Measurements from ENCODE around the gene SLC25A13. TPM values are rescaled to one million over a fixed set of nuclear protein-coding genes. Genes with fewer than 3 reads are reported as not detected.

The SLC25A13 gene
- total and polyA plus RNA-seq, 2 donors (not counting 1 experiment from before 2014, with no cell fraction given) = 6.9 to 12.0 TPM

GRCh38 chr7:96253964-96254363 lies 67.9 kb downstream of the SLC25A13 start:
- Histone ChIP-seq H3K4me1 (ENCODE audit: control insufficient read depth, extremely low read depth, insufficient read depth, low read length) (no peaks in the 10 kb centered on the region), H3K79me2 (ENCODE audit: control insufficient read depth, insufficient read depth, low read length) (no peaks in the 10 kb centered on the region), H3K36me3 (ENCODE audit: control insufficient read depth, insufficient read depth, low read length) (no peaks in the 10 kb centered on the region), H3K9ac (ENCODE audit: insufficient read depth, low read length) (no peak overlapping the region), H2AFZ (ENCODE audit: low read length) (no peak overlapping the region), H4K20me1 (ENCODE audit: control insufficient read depth, extremely low read depth, insufficient read depth, low read length) (no peaks in the 10 kb centered on the region), H3K9me3 (ENCODE audit: control insufficient read depth, insufficient read depth, low read depth, low read length) (no peaks in the 10 kb centered on the region), H3K4me2 (ENCODE audit: extremely low read depth, insufficient read depth, low read length) (no peak overlapping the region), H3K27ac (ENCODE audit: insufficient read depth, low read length) (no peak overlapping the region), H3K27me3 (ENCODE audit: control insufficient read depth, insufficient read depth, low read length) (no peaks in the 10 kb centered on the region), H3K4me3 (replicated peaks in 1 of 4; ENCODE audit: control extremely low read depth in 1 of 4, insufficient read depth in 1 of 4, low read depth in 3 of 4, low read length in 4 of 4) (no peak overlapping the region)
- DNase-seq (ENCODE audit: low read depth in 2 of 2) = no peak
- TF ChIP-seq CTCF (conservative IDR thresholded peaks at IDR 0.05 in 1 of 2, IDR thresholded peaks at IDR 0.05 in 1 of 2; ENCODE audit: low read depth in 1 of 2, low read length in 2 of 2) (no peak), EZH2 (IDR thresholded peaks at IDR 0.05; ENCODE audit: low read length, missing control alignments) (no peak)

- TF ChIP-seq EZH2 (IDR thresholded peaks at IDR 0.05; ENCODE audit: low read length, missing control alignments) = no peak
- no peak for TF ChIP-seq CTCF (conservative IDR thresholded peaks at IDR 0.05 in 1 of 2, IDR thresholded peaks at IDR 0.05 in 1 of 2; ENCODE audit: low read depth in 1 of 2, low read length in 2 of 2)
- no peak overlapping the region for H3K4me2 ChIP-seq (ENCODE audit: extremely low read depth, insufficient read depth, low read length)
- no peaks in the 10 kb centered on the region for H3K9me3 ChIP-seq (ENCODE audit: control insufficient read depth, insufficient read depth, low read depth, low read length)
- no peaks in the 10 kb centered on the region for H3K36me3 ChIP-seq (ENCODE audit: control insufficient read depth, insufficient read depth, low read length)
- no peaks in the 10 kb centered on the region for H3K4me1 ChIP-seq (ENCODE audit: control insufficient read depth, extremely low read depth, insufficient read depth, low read length)
- no peak overlapping the region for H3K9ac ChIP-seq (ENCODE audit: insufficient read depth, low read length)
- no peak overlapping the region for H3K27ac ChIP-seq (ENCODE audit: insufficient read depth, low read length)
- no peak overlapping the region for H3K4me3 ChIP-seq (replicated peaks in 1 of 4; ENCODE audit: control extremely low read depth in 1 of 4, insufficient read depth in 1 of 4, low read depth in 3 of 4, low read length in 4 of 4)
- H4K20me1 ChIP-seq (ENCODE audit: control insufficient read depth, extremely low read depth, insufficient read depth, low read length) = no peaks in the 10 kb centered on the region
- H3K27me3 ChIP-seq (ENCODE audit: control insufficient read depth, insufficient read depth, low read length) = no peaks in the 10 kb centered on the region
- no peak overlapping the region for H2AFZ ChIP-seq (ENCODE audit: low read length)
- H3K79me2 ChIP-seq (ENCODE audit: control insufficient read depth, insufficient read depth, low read length) = no peaks in the 10 kb centered on the region
- no peak for DNase-seq (ENCODE audit: low read depth in 2 of 2)
Observed at GRCh38 chr7:96253441-96253840, 68.5 kb downstream of the SLC25A13 start.

DNA sequence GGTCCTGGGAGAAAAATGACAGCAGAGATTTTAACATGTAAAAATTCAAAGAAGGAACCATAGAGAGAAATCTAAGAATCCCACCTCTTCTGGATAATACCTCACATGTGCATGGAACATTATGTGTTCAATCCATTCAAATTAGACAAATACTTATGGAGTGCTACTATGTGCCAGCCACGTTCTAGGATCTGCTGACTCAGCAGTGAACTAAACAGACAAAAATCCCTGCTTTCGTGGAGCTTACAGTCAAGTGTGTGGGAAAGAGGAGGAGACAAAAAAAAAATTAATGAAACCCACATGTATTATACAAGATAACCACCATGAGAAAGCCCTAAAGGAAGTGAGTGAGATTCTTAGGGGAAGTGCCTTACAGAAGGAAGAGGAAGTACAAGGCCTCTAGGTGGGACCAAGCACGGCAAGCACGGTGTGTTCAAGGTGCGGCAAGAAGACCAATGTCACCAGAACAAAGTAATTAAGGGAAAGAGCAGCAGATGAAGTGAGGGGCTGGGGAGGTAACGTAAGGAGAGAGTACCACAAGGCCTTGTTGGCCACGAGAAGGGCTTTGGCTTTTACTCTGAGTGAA lies 71.0 kb downstream of the SLC25A13 start:
- no peaks in the 10 kb centered on the region for H3K4me1 ChIP-seq (ENCODE audit: control insufficient read depth, extremely low read depth, insufficient read depth, low read length)
- DNase-seq (ENCODE audit: low read depth in 2 of 2) = peak in 1 of 2 donors; percentile 8
- no peak overlapping the region for H3K27ac ChIP-seq (ENCODE audit: insufficient read depth, low read length)
- no peak overlapping the region for H3K9ac ChIP-seq (ENCODE audit: insufficient read depth, low read length)
- H3K4me2 ChIP-seq (ENCODE audit: extremely low read depth, insufficient read depth, low read length) = no peak overlapping the region
- TF ChIP-seq EZH2 (IDR thresholded peaks at IDR 0.05; ENCODE audit: low read length, missing control alignments) (no peak), CTCF (conservative IDR thresholded peaks at IDR 0.05 in 1 of 2, IDR thresholded peaks at IDR 0.05 in 1 of 2; ENCODE audit: low read depth in 1 of 2, low read length in 2 of 2) (no peak)
- no peaks in the 10 kb centered on the region for H3K36me3 ChIP-seq (ENCODE audit: control insufficient read depth, insufficient read depth, low read length)
- H3K9me3 ChIP-seq (ENCODE audit: control insufficient read depth, insufficient read depth, low read depth, low read length) = no peaks in the 10 kb centered on the region
- H3K27me3 ChIP-seq (ENCODE audit: control insufficient read depth, insufficient read depth, low read length) = no peaks in the 10 kb centered on the region
- no peaks in the 10 kb centered on the region for H4K20me1 ChIP-seq (ENCODE audit: control insufficient read depth, extremely low read depth, insufficient read depth, low read length)
- H2AFZ ChIP-seq (ENCODE audit: low read length) = no peak overlapping the region
- no peaks in the 10 kb centered on the region for H3K79me2 ChIP-seq (ENCODE audit: control insufficient read depth, insufficient read depth, low read length)
- no peak overlapping the region for H3K4me3 ChIP-seq (replicated peaks in 1 of 4; ENCODE audit: control extremely low read depth in 1 of 4, insufficient read depth in 1 of 4, low read depth in 3 of 4, low read length in 4 of 4)
